SKM-1 treated with dmso at 0.1 percent for 144 hours (cell line): ENCODE results near the gene FIGLA.
"Not testable (repeated sequence)": the region's sequence is repeated elsewhere in the genome, so short reads cannot be mapped to it uniquely, and the experiment has no call there.

Experiments used
- DNase-seq: peaks from one replicate; lab custom pipeline; 2025; ENCODE audit not compliant: unreplicated experiment; lab: John Stamatoyannopoulos, UW

Gene FIGLA

DNA sequence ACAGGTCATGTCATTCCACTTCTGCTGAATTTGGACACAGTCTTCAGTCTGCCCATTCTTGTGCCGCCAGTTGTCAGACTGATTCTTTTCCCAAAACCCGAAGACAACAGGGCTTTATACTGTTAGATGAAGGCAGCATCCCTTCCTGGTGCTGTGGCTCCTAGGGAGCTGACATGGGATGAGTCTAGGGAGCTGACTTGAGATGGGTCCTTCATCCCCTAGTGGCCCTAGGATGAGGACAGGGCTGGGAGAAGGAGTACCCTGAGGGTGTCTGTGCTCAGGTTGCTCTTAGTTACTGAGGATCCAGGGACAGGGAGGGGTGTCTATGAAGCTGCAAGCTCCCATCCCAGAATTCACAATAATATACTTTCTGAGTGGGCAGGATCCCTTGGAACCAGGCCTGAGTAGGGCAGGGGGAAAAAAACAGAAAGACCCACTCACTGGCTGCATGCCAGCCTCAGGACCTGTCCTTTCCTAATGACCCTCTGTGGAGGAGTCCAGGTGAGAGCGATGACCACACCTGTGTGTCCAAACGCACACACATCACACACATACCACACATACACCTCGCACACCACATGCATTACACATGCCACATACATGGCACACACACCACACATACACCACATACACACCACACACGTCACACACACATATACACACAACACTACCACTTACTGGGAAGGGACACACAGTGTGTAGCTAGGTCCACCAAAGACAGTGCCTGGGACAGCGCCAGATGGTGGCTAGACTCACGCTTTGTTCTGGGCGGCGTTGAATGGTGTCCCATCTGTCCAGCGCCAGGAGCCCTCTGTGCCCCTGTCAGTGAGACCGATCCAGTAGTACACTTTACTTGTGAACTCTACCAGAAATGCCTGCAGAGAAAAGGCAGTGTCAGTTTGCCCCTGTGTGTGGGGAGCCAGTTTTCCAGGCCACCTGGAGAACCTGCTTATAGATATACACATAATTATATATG is 18.8 kb upstream of the FIGLA start:
- DNase-seq = no peak

DNA sequence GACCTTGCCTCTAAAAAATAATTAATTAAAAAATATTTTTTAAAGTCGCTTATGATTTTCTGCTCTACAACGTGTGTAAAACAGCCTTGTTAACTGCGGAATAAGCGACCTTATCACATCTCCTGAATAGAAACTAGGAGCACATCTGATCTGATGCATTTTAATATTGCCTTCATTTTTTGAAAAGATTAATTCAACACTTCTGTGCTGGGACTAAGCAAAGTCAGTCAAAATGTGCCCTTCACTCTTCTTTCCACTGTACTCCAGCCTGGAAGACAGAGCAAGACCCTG is 17.3 kb upstream of the FIGLA start:
- no peak for DNase-seq

DNA sequence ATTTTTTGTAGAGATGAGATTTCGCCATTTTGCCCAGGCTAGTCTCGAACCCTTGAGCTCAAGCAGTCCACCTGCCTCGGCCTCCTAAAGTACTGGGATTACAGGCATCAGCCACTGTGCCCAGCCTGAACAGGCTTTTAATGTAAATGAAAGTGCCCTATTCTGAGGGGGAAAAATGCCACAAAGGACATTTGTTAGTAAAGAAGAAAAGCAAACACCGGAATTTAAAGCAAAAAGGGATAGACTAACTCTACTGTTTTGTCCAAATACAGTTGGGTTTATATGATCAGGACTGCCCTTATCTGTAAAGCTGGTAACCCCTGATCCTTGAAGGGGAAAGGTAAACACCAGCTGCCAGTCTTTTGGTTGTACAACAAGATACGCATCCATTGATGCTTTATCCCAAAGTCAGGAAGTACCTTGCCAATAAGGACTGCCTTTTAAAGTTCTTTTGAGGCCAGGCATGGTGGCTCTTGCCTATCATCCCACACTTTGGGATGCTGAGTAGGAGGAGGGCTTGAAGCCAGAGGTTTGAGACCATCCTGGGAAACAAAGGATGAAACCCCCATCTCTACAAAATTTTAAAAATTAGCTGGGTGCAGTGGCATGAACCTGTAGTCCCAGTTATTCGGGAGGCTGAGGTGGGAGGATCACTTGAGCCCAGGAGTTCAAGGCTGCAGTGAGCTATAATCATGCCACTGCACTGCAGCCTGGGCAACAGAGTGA is 16.8 kb upstream of the FIGLA start:
- no peak for DNase-seq

DNA sequence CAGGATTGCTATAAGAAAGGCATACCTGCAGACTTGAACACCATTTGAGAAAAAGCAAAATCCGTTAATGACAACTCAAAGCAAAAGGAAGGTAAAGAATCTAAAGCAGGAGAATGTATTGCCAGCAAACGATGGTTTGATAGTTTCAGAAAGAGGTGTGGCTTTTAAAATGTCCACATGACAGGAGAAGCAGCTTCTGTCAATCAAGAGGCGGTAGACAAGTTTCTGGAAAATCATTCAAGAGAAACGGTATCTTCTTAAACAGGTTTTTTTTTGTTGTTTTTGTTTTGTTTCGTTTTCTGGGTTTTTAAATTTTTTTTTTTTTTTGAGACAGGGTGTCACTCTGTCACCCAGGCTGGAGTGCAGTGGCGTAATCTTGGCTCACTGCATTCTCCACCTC is 16.2 kb upstream of the FIGLA start:
- no peak for DNase-seq

DNA sequence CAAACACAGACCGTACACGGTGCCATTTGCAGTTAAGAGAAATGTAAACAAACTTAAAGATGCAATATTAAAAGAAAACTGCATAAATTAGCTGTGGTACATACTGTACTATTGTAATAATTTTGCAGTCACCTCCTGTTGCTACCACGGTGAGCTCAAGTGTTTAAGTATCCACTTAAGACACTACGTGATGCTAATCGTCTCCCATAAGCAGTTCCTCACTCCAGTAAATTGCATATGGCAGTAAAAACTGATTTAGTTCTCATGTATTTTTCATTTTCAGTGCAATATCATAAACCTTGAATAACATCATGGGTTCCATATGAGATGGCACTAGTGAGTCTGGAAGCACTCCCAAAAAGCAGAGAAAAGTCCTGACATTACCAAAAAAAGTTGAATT is 15.6 kb upstream of the FIGLA start:
- no peak for DNase-seq

DNA sequence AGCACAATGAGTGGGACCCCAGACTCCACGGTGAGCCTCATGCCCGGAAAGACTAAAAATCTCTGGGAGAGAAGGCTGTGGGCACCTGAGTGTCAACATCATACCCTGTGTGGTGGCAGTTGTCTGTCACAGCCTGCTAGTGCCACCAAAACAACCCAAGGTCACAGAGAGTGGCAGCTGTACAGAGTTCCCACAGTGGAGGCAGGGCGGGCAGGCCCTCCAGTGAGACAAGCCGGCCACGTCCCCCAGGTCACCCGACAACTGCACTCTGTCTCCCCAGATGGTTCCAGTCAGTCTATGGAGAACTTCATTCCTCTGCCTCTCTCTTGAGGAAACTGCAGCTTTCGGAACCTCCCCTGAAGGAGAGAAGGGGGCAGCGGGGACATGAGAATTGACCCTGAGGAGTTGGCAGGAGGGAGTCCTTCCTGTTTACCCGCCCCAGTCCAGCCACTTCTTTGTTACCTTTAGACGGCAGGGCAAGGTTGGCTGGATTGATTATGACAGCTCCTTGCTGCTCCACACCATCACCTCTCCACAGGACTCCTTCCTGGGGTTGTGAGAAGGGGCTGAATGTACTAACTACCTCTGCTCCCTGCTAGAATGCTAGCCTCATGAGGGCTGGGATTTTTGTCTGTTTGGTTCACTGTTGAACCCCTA is 11.3 kb upstream of the FIGLA start:
- DNase-seq = no peak

DNA sequence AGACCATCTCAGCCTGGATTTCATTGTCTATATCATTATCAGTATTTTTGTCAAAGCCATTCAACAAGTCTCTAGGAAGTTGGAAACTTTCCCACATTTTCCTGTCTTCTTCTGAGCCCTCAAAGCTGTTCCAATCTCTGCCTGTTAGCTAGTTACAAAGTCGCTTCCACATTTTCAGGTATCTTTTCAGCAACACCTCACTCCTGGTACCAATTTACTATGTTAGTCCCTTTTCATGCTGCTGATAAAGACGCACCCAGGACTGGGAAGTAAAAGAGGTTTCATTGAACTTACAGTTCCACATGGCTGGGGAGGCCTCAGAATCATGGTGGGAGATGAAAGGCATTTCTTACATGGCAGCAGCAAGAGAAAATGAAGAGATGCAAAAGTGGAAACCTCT is 9.3 kb upstream of the FIGLA start:
- DNase-seq = no peak

DNA sequence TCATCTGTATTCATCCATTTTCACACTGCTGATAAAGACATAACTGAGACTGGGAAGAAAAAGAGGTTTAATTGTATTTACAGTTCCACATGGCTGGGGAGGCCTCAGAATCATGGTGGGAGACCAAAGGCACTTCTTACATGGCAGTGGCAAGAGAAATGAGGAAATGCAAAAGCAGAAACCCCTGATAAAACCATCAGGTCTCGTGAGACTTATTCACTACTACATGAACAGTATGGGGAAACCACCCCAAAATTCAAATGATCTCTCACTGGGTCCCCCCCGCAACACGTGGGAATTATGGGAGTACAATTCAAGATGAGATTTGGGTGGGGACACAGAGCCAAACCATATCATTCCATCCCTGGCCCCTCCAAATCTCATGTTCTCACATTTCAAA is 7.6 kb upstream of the FIGLA start:
- DNase-seq = not testable (repeated sequence)

DNA sequence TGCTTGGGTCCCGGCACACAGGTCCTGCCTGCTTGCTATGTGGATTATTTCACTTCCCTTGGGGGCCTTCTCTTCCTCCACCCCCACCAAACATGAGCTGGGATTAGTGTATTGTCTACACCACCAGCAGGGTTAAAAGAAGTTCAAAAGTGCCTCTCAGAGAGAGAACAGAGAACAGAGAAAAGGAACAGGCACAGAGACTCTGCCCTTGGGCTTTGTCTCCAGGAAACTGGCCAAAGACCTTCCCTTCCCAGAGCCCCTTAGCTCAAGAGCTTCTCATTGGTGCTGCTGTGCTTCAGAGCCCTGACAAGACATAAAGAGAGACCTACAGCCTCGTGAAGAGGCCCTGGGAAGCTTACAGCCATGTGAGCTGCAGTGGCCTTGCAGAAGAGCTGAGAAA is 7.1 kb upstream of the FIGLA start:
- no peak for DNase-seq

DNA sequence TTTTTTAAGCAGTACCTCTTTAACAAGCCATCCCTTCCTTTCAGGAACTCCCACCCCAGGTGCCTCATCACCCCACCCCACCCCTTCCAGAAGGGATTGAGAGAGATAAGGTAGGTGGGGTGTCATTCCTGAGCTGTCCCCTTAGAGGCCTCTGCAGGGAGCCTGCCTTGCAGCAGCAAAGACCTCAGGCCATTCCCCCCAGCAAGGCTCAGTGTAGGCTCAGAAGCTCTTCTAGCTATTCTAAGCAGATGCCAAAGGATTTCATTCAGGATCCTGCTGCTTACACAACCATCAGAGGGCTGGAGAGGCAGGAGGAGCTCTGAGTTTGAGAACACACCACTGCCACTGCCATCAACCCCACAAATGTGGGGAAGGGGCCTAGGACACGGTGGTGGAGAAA is 5.8 kb upstream of the FIGLA start:
- no peak for DNase-seq

DNA sequence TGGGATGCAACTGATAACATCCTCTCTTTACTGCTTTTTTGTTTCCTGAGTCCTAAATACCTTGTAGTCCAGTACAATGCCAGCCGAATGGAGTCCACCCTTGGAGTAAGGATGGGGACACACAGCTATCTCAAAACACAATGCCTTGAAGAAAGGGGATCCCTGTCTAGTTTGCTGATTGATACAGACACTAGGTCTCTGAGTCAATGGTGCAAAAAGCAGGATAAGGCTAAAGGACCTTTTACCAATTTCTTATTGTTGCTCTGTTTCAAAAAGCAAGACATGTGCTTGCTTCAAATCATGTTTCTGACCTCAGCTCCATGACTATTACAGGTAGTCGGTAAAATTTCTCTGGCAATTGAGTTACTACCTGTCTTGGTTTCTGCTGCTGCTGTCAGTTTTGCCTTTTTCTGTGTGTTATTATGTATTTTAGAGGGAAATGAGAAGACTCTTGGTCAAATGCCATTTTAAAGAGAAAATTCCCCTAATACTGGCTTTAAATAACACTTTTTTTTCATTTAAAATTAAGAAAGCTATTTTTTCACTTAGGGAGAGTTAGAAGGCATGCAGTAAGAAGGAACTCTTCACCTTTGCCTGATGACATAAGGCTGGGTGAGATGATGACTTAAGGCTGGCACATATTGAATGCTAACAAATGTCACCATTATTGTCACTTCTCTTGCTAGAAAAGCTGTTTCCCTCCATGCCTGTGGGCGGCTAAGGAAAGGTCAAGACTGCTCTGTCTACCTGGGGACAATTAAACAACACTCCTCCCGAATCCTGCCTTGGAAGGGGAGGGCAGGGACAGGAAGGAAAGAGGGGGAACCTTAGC is 4.9 kb upstream of the FIGLA start:
- no peak for DNase-seq

DNA sequence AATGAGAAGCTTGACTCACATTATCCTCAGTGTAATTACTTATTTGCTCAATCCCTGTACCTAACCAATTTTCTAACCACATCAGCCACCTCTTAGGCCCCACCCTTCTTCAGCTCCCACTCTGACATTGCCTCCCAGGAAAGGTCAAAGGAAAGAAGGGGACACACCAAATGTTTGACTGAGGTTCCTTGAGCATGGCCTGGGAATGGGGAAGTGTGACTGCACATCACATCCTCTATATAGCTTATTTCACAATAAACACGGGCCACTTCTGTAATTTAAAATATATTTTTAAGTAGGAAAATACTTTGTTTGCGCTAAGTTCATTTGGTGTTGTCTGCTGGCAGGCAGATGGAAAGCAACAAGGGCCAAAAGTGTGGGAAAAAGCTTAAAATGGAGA is 3.0 kb upstream of the FIGLA start:
- DNase-seq = peak; percentile 78

DNA sequence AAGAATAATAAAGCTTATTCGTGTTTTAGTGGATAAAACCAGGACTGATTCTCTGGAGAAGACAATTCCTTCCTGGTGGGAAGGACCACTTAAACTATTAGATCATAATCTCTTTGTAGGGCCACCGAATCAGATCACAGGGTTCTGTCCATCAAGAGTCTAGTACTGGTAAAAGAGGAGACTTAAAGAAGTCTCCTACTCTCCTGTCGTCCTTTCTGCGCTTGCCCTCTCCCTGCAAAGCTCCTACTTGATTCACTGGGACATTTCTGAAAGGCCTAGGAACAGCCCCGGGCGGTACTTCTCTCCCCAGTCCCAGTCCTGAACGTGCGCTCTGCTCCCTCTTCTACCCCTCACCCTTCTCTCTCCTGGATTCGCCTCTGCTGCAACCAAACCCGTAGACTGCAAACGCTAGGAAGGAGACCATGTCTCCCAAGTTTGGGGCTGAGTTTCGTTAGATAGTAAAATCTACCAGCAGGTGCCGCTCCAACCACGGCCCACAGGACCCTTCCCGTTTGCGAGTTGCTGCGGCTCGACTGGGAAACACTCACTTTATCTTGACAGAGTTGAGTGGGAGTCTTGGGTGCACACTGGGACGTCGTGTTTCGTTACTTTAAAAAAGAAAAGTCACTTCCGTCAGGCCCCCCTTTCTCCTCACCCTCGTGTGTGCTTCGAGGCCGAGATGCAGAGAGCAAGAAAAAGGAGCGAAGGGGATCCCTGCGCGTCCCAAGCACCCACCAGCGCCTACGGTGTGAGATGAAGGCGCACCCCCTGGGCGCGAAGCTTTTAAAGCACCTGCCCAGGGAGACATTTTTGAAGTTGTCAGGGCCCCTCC is 923 bp downstream of the FIGLA start:
- DNase-seq = peak; percentile 47

DNA sequence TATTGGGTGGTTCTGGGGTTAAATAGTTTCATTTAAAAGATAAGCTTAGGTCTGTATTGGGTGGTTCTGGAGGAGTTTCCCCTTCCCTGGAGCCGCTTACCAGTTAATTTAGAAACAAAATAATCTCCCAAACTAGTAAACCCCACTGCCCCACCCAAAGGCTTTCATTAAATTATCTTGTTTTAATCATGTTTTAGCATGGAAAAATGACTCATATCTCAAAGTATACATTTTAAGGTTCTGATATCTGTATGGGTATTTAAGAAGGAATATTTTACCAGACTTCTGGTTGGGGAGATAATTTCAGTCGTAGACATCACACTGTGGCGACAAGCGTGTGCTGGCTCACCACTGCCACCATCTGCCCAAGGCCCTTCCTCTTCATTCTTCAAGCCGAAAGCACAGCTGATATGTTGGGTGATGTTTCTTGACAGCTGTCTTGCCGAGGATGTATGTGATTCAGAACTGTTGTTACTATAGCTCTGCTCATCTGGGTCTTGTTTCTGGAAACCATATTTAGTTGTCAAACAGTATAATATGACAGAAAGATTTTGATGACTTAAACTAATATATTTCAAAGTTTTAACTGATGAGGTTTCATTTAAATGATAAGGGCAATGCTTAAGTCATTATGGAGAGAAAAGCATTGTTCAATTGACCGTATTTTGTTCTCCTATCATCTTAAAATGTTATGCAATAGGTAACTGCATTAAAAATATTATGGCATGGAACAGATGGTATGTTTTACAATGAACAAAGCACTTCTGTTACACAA is 5.1 kb downstream of the FIGLA start:
- peak; percentile 73 for DNase-seq

DNA sequence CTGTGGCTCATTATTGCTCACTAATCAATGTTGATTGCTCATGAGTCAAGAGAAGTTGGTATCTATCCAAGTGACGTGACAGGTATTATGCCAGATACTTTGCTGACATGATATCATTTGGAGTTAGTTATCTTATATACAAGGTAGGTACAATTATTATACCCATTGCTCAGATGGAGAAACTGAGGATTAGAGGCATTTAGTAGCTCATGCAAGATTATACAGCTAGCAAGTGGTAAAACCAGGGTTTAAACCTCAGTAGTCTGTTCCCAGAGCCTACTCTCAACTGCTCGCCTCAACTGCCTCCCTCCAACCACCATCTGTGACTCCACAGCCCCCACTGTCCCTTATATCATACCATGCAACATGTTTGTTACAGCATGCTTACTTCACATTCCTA is 6.1 kb downstream of the FIGLA start:
- DNase-seq = no peak

DNA sequence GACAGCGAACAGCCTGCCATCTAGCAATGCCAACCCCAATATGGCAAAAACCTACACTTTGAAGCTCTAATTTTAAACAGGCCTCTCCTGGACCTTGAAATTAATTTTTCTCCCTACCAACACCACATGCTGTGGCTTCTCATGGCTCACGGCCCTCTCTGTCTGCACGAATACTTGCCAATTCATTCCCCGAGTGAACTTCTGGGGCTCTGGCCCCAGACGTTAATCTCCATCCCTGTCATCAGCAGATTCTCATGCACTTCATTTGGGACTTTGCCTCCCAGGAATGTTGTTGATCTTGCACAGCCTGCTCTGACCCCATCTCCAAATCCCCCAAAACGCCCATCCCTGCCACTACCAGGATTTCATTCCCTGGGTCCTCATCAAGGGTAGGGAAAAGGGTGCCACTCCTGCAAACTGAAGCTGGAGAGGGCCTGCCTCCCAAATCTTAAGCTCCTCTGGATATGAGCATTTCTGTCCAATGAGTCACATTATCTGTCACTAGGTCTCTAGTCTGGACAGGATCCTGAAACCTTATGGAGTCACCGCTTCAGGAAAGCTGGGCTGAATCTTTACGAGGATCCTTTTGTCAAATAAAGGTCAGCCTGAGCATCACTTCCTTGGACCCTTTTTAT is 10.4 kb downstream of the FIGLA start:
- no peak for DNase-seq

DNA sequence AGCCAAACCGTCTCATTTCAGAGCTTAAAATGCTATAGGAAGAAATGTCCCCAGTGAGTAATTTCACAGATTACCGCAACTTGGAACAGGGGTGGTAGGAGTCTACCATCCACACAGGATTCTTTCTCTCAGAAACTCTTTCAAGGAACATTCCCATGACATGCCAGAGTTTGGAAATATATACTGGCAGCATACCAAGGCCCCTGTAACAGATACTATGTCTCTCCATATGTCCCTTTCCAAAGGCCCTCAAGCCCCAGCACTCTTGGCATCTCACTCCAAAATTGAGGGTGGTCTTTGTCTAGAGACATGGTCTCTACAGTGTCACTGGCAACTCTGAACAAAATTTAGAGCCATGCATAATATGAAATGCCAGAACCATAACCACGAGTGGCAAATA is 11.0 kb downstream of the FIGLA start:
- no peak for DNase-seq

DNA sequence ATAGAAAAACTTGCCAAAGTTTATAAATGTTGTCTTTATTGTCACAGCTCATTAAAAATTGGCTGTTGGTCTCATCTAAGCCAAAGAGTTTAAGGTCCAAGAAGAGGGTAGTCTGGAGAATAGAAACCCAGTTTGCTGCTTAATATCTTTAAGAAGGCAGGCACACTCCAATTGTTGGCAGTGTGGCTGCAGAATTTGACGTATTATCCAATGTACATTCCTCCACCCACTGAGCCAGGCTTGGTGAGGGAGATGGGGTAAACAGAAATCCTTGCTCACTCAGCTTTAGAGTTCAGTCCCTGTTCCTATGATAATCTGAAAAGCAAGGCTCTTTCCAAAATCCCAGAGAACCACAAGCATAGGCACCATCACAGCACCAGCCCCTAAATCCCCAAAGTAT is 11.8 kb downstream of the FIGLA start:
- DNase-seq = no peak

DNA sequence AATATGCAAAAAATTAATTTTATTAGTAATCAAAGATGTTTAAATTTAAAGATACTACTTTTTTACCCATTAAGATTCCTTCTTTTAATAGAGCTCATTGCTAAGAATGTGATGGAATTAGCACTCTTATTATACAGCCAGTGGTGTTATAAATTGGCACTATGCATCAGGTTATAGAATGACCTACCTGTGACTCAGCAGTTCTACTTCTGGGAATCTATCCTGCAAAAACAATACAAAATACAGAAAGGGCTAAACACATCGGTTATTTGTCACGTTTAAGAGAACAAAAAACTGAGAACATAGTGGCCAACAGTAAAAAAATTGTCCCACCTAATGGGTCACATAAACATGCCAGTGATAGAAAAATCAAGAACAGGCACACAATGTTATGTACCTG is 13.0 kb downstream of the FIGLA start:
- DNase-seq = no peak
